CD4-positive, alpha-beta T cell (primary cell): ENCODE results near the gene PUS7L. TPM values are rescaled to one million over a fixed set of nuclear protein-coding genes. Genes with fewer than 3 reads are reported as not detected.

Experiments used
- ATAC-seq: fragments of 200-7000 bp; cut with Tn5 transposase; one replicate; pipeline ENCODE4 v1.10.0; 2022; ENCODE audit warnings: mild to moderate bottlenecking; ENCODE audit not compliant: poor library complexity
- CTCF ChIA-PET: fragments of 350-600 bp; sonication (Branson Sonifier 250); formaldehyde crosslinking; loops from one replicate; lab custom pipeline; 2021; ENCODE audit warnings: antibody characterized with exemption, inconsistent platforms; lab: Charles Lee
- POLR2A ChIA-PET: fragments of 350-600 bp; sonication (Branson Sonifier 250); formaldehyde crosslinking; loops from one replicate; lab custom pipeline; 2021; ENCODE audit warnings: antibody characterized with exemption, inconsistent platforms; lab: Charles Lee
- DNase-seq, 14 experiments: peaks; one replicate each; pipeline ENCODE4 v3.0.0-alpha.2; 2013 to 2020; ENCODE audit warnings: mixed read lengths in 2 of 14
- H3K27ac ChIP-seq, 2 donors: one replicate each; pipeline versions ENCODE4 v1.5.1 to v1.7.0; 2013; ENCODE audit warnings: low read length in 2 of 2, low read depth in 1 of 2, mild to moderate bottlenecking in 1 of 2
- H3K27me3 ChIP-seq, 2 experiments: 1 replicate in 1 of 2; 2 replicates in 1 of 2; pipeline versions ENCODE4 v1.6.1 to v1.7.0; 2013; ENCODE audit warnings: low read length in 2 of 2, control low read depth in 1 of 2, mild to moderate bottlenecking in 1 of 2, moderate library complexity in 1 of 2; ENCODE audit not compliant: insufficient read depth in 2 of 2, control insufficient read depth in 1 of 2
- H3K36me3 ChIP-seq: one replicate; pipeline ENCODE4 v1.6.1; 2013; ENCODE audit warnings: low read length, control low read depth; ENCODE audit not compliant: insufficient read depth
- H3K4me1 ChIP-seq: one replicate; pipeline ENCODE4 v1.6.1; 2013; ENCODE audit warnings: low read length, control low read depth; ENCODE audit not compliant: insufficient read depth
- H3K4me3 ChIP-seq: one replicate; pipeline ENCODE4 v1.5.1; 2013; ENCODE audit warnings: mild to moderate bottlenecking, low read length, moderate library complexity
- H3K9me3 ChIP-seq, 2 experiments: 1 replicate in 1 of 2; 2 replicates in 1 of 2; pipeline versions ENCODE4 v1.6.1 to v1.7.0; 2013; ENCODE audit warnings: low read length in 2 of 2, mild to moderate bottlenecking in 2 of 2, control low read depth in 1 of 2, moderate library complexity in 1 of 2; ENCODE audit not compliant: control insufficient read depth in 1 of 2, insufficient read depth in 1 of 2
- H3K27ac Mint-ChIP-seq: one replicate; pipeline ENCODE4 v1.8.0; 2020; ENCODE audit warnings: mixed read lengths
- H3K27me3 Mint-ChIP-seq: one replicate; pipeline ENCODE4 v1.8.0; 2021; ENCODE audit warnings: mixed read lengths
- H3K36me3 Mint-ChIP-seq: one replicate; pipeline ENCODE4 v1.8.0; 2021; ENCODE audit warnings: low read depth, mixed read lengths
- H3K4me1 Mint-ChIP-seq: one replicate; pipeline ENCODE4 v1.8.0; 2021; ENCODE audit warnings: low read depth, mixed read lengths
- H3K4me3 Mint-ChIP-seq: one replicate; pipeline ENCODE4 v1.8.0; 2020; ENCODE audit warnings: mild to moderate bottlenecking, mixed read lengths
- H3K9me3 Mint-ChIP-seq: one replicate; pipeline ENCODE4 v1.8.0; 2020; ENCODE audit warnings: mixed read lengths
- CTCF ChIP-seq: fragments of 200-600 bp; IDR thresholded peaks from one replicate; pipeline ENCODE4 v1.8.0; 2022; ENCODE audit warnings: antibody characterized with exemption, mild to moderate bottlenecking
- intact Hi-C, 2 experiments: fragments of 100-400 bp; cut with DNase I in 1 of 2; cut with micrococcal nuclease in 1 of 2; formaldehyde crosslinking; loops; one replicate each; pipeline versions ENCODE4 v1.15.1 to v1.9.0; 2023 to 2025; cut with DNase I, micrococcal nuclease
- total RNA-seq, 174 experiments: library from RNA in 2 of 174; stranded (reverse) in 2 of 174; gene quantifications; one replicate each; pipeline ENCODE4 v1.2.3 and lab custom pipeline; 2021 to 2026

PUS7L gene
- total RNA-seq, 2 experiments from 2014 or later, result 10.9 to 15.3 TPM

GRCh38 chr12:43744826-43745225, 13.8 kb downstream of the PUS7L start:
- CTCF ChIA-PET, result no interaction called here
- no peak for DNase-seq
- no peak for TF ChIP-seq CTCF
- H3K4me1 ChIP-seq, result no peaks in the 10 kb centered on the region
- ATAC-seq, result no peak
- no peaks in the 10 kb centered on the region for H3K27me3 ChIP-seq
- peaks cover 63% of the 10 kb centered on the region for H3K36me3 Mint-ChIP-seq
- peaks cover 31% of the 10 kb centered on the region for H3K36me3 ChIP-seq
- H3K27ac Mint-ChIP-seq, result no peak overlapping the region
- H3K4me3 ChIP-seq, result no peak overlapping the region
- no peaks in the 10 kb centered on the region for H3K4me1 Mint-ChIP-seq
- H3K9me3 Mint-ChIP-seq, result no peaks in the 10 kb centered on the region
- H3K27ac ChIP-seq, result no peak overlapping the region
- H3K9me3 ChIP-seq, result no peaks in the 10 kb centered on the region
- intact Hi-C loops, result no loop called here
- POLR2A ChIA-PET, result no interaction called here
- no peak overlapping the region for H3K4me3 Mint-ChIP-seq
- no peaks in the 10 kb centered on the region for H3K27me3 Mint-ChIP-seq

- no peak for ATAC-seq
- H3K27ac ChIP-seq, result no peak overlapping the region
- H3K4me3 ChIP-seq, result no peak overlapping the region
- TF ChIP-seq CTCF, result no peak
- DNase-seq, result no peak
- no peaks in the 10 kb centered on the region for H3K9me3 ChIP-seq
- intact Hi-C loops, result no loop called here
- no peak overlapping the region for H3K4me3 Mint-ChIP-seq
- H3K9me3 Mint-ChIP-seq, result no peaks in the 10 kb centered on the region
- ChIA-PET CTCF (no interaction called here), POLR2A (interaction anchor here (0.9 kb wide), 1 partner anchor 10 kb away, joined by 3 read pairs; no protein-coding TSS in a partner anchor)
- no peaks in the 10 kb centered on the region for H3K27me3 ChIP-seq
- H3K36me3 ChIP-seq, result peaks cover 38% of the 10 kb centered on the region
- H3K27ac Mint-ChIP-seq, result no peak overlapping the region
- no peaks in the 10 kb centered on the region for H3K4me1 ChIP-seq
- H3K4me1 Mint-ChIP-seq, result no peaks in the 10 kb centered on the region
- no peaks in the 10 kb centered on the region for H3K27me3 Mint-ChIP-seq
- H3K36me3 Mint-ChIP-seq, result peaks cover 74% of the 10 kb centered on the region
Measured at GRCh38 chr12:43742106-43742505, 16.5 kb downstream of the PUS7L start.

GRCh38 chr12:43740511-43741100, 18.0 kb downstream of the PUS7L start:
- Mint-ChIP-seq H3K27ac (no peak overlapping the region), H3K36me3 (peaks cover 77% of the 10 kb centered on the region)
- CTCF ChIA-PET, result no interaction called here

More at GRCh38 chr12:43740511-43741100, 18.0 kb downstream of the PUS7L start:
- ATAC-seq (no peak), DNase-seq (no peak)
- no peaks in the 10 kb centered on the region for H3K4me1 Mint-ChIP-seq
- POLR2A ChIA-PET, result no interaction called here
- no peak for TF ChIP-seq CTCF
- no peaks in the 10 kb centered on the region for H3K4me1 ChIP-seq
- H3K27ac ChIP-seq, result no peak overlapping the region
- H3K4me3 ChIP-seq, result no peak overlapping the region
- H3K9me3 ChIP-seq, result no peaks in the 10 kb centered on the region
- intact Hi-C loops, result no loop called here
- H3K36me3 ChIP-seq, result peaks cover 45% of the 10 kb centered on the region
- H3K27me3 ChIP-seq, result no peaks in the 10 kb centered on the region
- no peaks in the 10 kb centered on the region for H3K27me3 Mint-ChIP-seq
- H3K9me3 Mint-ChIP-seq, result no peaks in the 10 kb centered on the region
- H3K4me3 Mint-ChIP-seq, result no peak overlapping the region
